NOMO-1 treated with DMSO at 0.1 percent for 48 hours (cell line): ENCODE results near the gene TRIM63.
A peak's percentile ranks its signal among the peaks of the same experiment; 100 is the strongest.
"Not testable (repeated sequence)": the region's sequence is repeated elsewhere in the genome, so short reads cannot be mapped to it uniquely, and the experiment has no call there.

Experiments used
- DNase-seq: peaks from one replicate; lab custom pipeline; 2025; ENCODE audit not compliant: unreplicated experiment; lab: John Stamatoyannopoulos, UW

TRIM63 gene

DNA sequence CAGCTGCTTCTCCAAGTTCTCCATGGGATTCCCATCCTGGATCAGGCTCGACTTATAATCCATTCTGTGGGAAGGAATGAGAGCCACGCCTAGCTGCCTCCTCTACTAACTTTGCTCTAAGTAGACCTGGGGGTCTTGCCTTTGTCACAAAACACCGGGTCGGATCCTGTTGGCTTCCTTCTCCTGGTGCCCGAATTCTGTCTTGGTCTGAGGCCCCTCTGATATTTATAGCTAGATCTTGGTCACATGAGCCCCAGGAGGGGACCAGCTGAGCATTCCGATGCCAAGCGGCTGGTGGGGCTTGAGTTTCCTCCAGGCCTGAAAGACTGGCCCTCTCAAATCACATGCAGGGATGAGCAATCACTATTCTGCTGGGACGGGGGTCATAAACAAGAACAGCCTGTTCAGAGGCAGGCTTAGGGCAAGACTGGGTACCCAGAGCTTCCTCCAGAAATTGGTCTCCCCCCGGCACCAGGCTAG, at the start of gene TRIM63:
TSS of gene TRIM63 (minus strand) at position 199 of the 480 bp plus-strand sequence. CDS start at position 63, 136 bp downstream.
- no peak for DNase-seq

DNA sequence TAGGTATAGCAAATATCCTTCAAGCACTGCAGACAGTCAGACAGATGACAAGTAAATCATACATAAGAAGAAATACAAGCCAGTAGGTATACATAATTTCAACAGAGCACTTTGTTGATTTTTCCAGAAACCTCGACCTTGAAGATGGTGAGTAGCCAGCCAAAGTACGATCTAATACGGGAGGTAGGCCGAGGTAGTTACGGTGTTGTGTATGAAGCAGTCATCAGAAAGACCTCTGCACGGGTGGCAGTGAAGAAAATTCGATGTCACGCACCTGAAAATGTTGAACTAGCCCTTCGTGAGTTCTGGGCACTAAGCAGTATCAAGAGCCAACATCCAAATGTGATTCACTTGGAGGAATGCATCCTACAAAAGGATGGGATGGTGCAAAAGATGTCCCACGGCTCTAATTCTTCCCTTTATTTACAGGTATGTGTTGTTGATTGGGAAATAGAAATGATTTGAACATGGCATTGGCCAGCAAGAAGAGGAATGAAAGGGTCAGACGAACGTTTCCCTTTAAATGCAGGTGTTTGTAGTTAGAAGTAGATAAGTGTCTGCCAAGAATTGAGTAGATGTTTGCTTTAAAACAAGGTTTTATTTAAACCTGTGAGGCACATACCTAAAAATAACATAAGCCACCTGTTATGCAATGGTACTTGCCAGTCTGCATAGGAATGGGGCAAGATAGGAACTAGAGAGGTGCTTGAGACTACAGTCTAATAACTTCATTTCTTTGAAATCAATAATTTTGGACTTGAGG, 46.9 kb upstream of the TRIM63 start:
- DNase-seq, result peak; percentile 20

DNA sequence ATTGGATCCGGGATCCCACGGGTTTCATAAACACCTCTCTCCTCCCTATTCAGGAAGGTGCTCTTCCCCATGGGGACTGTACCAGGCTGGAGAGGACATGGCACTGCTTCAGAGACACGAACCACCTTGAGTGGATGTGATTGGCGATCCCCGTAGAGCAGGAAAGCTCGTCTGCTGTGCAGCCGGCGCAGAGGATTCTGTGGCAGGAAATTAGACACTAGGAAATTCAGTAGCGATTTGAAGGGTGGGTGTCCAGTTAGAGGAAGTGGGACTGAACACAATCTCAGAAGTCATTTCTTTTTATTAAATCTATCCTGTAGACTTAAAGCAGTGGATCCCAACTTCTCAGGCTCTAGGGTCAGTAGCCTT, 45.0 kb upstream of the TRIM63 start:
- peak; percentile 48 for DNase-seq

DNA sequence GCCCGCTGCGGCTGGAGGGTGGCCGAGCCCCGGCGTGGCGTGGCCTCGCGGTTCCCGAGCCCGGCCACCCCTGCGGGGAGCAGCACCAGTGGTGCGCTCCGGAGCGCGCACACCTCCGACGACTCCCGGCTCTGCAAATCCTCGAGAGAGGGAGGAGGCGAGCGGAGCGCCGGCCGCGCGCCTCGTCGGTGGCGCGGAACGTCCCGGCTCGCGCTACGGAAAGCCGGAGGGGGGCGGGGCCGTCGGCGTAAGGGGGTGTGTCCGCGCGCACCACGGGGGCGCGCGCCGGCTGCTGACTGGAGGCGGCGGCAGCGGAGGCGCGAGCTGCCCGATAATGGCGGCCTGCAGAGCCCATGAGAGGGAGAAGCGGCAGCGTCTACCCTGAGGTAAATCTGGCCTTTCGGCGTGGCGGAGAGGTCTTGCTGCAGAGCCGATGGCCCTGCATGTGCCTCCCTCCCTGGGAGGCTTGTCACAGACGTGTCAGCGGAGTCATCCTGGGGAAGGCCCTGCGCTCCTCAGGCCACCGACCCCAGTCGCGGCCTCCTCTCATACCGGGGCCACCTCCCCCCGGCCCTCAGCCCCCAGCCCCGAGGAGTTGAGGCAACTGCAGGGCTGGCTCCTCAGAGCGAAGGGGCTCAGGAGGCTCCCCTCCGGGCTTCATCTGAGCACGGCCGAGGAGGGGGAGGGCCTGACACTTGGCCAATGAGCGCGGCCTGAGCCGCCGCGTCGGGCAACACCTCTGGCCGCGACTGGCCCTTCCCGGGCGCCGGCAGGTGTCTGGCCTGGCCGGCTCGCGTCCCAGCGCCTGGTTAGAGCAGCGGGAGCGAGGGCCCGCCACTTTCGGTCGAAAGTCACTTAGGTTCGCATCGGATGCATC, 44.3 kb upstream of the TRIM63 start, which contains the start of gene PDIK1L:
TSS of gene PDIK1L (plus strand) at position 295 of the 877 bp plus-strand sequence. CDS start 2,485 bp downstream, outside the sequence.
- peak; percentile 88 for DNase-seq

DNA sequence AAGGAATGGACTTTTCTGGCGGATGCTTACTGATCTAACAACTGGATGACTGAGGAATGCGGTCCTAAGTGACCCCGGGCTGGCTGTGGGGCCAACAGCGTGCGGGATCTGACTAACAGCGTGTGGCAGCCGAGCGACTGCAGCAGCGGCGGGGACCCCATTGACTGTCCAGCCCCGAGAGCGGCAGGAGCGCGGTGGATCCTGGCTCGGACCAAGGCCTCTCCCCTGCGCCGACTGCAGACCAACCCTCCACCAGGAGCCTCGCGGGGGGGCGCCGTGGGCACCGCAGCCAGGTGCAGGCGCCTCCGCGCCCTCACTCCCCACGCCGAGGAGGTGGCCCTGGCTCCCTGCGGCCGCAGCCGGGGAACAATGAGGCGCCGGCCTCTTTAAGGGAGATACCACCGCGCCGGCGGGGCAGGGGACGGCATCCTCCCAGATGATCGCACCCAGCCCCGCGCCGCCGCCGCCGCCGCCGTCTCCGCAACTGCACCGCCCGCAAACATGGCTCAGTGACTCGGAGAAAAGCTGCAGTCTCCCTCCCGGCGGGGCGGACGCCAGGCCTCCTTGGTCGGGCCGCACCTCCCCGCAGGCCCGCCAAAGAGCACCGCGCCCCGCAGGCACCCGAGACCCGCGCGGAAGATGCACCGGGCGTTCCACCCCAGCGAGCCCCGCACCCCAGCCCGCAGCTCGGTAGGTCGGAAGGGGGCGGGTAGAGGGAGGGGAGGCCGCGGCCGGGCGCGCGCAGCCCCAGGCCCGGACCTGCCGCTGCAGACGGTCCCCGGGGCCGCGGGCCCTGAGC, 43.5 kb upstream of the TRIM63 start:
- DNase-seq, result peak; percentile 51

DNA sequence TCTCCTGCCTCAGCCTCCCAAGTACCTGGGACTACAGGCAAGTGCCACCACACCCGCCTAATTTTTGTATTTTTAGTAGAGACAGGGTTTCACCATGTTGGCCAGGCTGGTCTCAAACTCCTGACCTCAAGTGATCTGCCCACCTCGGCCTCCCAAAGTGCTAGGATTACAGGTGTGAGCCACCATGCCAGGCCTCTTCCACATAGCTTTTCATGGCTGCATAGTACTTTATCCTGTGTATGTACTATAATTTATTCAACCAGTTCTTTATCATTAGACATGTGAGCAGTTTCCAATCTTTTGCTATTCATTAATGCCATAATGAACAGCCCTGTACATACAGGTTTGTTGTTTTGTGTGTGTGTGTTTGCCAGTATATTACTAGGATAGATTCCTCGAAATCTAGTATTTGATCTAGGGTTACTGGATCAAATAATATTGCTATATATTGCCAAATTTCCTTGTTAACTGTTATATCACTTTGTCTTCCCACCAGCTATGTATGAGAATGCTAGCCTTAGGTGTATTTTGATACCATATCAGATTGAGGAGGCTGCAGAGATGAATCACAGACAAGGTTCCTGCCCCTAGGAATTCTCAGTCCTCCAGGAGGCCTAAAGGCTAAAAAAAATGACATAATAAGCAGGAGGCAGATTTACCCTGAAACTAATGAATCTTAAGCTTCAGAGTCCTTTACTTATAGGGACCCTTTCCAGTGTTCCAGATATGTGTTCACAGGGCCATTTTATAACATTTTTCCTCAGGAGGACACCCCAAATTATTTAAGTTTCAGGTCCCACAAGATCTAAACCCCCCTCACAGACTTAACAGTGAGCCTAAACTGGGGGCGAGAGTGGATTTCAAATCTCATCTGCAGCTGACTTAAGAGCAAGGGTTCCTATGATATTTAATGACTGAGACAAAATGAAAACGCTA, 42.1 kb upstream of the TRIM63 start:
- DNase-seq, result no peak

DNA sequence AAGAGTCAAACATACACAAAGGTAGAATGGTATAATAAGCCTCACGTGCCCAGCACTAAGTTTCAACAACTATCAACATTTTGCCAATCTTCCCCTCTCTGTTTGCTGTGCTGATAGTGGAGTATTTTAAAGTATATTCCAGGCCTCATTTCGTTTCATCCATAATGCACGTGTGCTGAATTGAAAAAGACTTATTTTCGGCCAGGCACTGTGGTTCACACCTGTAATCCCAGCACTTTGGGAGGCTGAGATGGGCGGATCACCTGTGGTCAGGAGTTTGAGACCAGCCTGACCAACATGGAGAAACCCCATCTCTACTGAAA, 37.8 kb upstream of the TRIM63 start:
- not testable (repeated sequence) for DNase-seq

DNA sequence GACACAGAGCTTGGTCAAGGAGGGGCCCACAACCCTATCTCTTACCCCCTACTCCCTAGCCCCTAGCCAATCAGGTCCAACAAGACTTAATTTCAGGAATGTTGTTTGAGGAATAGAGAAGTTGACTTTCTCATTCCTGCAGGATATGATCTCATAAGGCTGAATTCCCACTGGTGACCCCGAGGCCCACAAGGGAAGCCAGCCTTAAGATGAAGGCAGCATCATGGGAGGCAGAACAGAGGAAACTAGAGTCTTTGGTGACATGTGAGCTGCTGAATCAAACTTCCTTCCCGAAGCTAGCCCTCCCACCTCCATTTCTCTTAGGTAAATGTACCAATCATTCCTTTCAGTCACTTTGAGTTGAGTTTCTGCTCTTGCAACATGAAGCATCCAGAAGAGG, 35.1 kb upstream of the TRIM63 start:
- no peak for DNase-seq

DNA sequence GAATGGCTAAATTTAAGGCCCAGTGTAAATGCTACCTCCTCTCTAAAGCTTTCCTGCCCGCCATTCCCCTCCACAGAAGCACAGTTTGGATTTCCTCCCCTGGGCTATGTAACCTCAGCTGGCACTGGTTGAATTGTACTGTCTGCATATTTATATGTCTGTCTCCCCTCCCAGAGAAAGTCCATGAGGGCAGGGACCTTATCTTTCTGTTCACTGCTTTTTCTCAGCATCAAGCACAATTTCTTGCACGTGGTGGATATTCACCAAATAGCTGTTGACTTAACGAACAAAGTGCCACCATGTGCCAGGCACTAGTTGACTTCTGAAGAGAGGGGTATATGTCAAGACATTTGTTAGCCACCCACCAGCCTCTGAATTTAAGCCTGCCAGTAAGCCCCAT, 34.7 kb upstream of the TRIM63 start:
- no peak for DNase-seq

DNA sequence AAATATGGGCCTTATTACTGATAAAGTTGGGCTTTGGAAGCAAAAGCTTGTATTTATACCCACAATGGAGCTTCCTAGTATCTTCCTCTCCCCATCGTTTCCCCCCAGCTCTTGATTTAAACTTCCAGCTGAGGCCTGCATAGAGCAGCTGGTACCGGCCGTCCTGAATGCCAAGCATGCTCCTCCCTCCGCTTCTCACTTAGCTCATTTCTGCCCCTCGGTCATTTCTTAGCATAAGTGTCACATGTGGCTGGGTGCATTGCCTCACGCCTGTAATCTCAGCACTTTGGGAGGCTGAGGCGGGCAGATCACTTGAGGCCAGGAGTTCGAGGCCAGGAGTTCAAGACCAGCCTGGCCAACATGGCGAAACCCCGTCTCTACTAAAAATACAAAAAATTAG, 32.8 kb upstream of the TRIM63 start:
- DNase-seq, result not testable (repeated sequence)

DNA sequence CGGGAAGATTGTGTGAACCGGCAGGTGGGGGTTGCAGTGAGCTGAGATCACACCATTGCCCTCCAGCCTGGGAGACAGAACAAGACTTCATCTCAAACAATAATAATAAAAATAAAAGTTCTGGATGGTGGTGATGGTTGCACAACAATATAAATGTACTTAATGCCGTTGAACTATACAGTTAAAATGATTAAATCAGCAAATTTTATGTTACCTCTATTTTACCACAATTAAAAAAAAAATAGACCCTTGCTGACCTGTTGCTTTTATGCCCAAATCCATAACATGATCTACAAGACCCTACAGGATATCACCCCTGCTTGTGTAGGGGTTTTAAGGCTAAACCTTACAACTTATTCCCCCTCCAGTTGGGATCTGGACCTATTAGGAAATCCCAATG, 32.4 kb upstream of the TRIM63 start:
- DNase-seq, result no peak

DNA sequence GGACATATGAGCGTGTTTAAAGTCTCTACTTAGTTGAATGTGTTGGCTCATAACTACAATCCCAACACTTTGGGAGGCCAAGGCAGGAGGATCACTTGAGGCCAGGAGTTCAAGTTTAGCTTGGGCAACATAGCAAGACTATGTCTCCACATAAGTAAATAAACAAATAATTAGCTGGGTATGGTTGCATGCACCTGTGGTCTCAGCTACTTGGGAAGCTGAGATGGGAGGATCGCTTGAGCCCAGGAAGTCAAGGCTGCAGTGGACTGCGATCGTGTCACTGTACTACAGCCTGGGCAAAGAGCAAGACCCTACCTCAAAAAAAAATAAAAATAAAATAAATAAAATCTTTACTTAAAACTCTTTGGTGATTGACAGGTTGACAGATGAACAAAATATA, 31.2 kb upstream of the TRIM63 start:
- DNase-seq, result no peak

DNA sequence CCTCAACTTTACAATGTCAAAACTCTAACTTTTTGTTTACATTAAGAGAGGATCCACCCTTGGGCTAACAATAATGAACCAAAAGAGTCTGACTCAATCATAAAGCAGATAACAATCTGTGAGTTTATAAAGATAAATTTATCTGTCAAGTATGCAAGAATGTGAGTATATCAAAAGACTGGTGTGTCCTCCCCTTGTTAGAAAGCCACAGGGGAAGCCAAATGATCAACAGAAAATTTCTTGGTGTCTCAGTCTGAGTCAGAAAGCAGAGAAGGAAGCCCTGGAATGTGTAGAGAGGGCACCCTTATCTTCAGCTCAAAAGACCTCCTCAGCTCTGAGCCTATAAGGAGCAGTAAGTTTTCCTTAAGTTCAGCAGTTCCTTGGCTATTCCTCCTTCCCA, 30.3 kb upstream of the TRIM63 start:
- DNase-seq, result no peak

DNA sequence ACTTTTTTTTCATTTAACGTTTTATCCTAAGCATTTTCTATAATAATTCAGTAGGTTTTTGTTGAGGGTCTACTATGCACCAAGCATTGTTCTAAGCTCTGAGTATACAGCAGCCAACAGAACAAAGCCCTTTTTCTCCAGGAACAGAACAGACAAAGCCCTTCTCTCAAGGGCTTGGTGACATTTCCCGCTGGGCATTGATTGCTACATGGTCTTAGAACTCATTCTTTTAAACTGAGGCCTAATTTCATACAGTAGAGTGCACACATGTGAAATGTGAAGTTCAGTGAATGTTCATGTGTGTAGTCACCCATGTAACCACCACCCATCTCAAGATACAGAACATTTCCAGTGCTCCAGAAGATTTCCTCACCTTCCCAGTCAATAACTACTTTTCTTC, 29.0 kb upstream of the TRIM63 start:
- DNase-seq, result no peak

DNA sequence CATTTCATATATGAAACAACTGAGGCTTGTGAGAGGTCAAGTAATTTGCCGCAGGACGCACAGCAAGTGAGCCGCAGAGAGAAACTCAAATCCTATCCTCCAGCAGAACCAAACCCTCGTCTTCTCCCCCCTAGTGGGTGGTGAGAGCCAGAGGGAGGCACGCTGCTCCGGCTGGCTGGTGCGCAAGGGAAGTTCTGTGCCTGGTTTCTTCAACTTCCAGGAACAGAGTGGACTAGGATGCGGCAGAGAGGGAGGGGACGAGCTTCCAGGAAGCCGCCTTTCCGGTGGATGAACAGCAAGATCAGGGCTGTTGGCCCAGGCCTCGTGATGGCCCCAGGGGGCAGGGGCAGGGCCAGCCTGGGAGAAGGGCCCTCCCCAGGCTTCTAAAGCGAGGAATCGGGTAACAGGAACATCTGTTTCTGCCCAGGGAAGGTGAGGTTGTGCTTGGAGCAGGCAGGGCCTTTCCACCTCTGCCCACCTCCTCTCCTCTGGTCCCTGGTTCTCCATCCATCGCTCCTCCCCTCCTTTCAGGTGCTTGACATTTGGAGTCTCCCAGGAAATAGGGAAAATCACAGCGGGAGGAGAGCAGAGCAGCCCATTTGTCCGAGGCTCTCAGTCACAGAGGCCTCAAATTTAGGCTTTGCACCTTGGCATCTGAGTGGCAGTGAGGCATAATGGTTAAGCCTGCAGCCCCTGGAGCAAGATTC, 27.4 kb upstream of the TRIM63 start:
- no peak for DNase-seq

DNA sequence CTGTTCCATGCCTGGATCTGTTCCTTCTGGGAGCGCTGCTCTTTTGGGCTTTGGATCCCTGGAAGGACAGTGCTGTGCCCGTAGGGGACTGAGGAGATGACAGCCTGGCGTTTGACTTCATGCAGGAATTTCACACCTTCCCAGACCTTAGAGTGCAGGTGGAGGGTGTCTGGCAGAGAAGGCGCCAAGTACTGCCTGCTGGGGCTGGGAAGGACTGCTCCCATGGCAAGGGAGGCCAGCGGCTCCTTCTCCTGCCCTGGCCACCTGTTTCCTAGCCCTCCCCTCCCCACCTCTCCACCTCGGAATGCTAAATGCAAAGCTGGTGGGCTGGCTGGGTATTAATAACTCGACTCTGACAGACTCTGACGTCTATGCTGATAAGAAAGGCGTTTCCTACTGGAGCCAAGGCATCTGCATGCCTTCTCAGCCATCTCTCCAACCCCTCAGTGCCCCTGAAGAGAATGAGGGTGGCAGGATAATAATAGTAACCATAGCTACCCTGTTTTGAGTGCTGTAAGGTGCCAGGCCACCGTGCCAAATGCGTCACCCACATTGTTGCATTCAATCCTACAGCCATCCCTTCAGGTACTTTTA, 26.7 kb upstream of the TRIM63 start:
- no peak for DNase-seq

DNA sequence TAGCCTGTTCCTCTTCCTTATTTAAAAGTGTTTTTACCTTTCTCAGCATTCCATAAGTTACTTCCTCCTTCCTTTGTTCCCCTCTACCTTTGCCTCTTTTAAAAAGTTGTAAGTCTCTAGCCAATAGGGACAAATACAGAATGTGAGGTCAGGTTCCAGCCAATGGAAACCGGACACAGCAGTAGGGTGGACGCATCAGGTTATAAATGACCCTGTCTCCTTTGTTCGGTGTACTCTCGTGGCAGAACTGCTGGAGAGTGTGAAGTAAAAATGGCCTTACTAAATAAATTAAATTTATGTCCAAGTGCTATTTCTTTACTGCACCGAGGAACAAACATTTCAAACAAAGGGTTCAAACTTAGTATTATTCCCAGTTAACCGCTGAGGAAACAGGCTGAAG, 26.1 kb upstream of the TRIM63 start:
- DNase-seq, result not testable (repeated sequence)

DNA sequence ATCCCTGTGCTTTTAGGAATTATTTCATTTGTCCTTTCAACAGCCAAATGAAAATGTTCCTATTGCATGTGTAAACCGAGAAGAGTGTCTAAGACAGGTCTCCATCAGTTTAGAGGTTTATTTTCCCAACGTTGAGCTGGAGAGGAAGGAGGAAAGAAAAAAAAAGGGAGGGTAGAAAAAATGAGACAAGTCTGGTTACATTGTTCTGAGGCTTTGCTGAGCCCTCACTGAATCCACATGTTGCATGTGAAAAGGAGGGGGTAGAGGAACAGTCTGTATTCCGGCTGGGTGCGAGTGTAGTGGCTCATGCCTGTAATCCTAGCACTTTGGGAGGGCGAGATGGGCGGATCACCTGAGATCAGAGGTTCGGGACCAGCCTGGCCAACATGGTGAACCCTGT, 25.0 kb upstream of the TRIM63 start:
- DNase-seq, result no peak

DNA sequence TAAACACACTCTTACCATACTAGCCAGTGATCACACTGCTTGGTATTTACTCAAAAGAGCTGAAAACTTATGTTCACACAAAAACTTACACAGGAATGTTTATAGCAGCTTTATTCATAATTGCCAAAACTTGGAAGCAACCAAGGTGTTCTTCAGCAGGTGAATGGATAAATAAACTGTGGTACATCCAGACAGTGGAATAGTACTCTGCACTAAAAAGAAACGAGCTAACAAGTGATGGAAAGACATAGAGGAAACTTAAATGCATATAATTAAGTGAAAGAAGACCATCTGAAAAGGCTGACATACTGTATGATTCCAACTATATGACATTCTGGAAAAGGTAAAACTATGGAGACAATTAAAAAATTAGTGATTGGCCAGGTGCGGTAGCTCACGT, 23.5 kb upstream of the TRIM63 start:
- DNase-seq, result no peak
